GM18508 (cell line): ENCODE measurements around the gene OSBP2.
"Not testable (repeated sequence)": the region's sequence is repeated elsewhere in the genome, so short reads cannot be mapped to it uniquely, and the experiment has no call there.

Experiments used
- ATAC-seq: cut with Tn5 transposase; IDR thresholded peaks from one replicate; pipeline ENCODE4 v1.9.1; 2021; ENCODE audit warnings: moderate number of reproducible peaks; ENCODE audit not compliant: insufficient read depth, unreplicated experiment

The OSBP2 gene

DNA sequence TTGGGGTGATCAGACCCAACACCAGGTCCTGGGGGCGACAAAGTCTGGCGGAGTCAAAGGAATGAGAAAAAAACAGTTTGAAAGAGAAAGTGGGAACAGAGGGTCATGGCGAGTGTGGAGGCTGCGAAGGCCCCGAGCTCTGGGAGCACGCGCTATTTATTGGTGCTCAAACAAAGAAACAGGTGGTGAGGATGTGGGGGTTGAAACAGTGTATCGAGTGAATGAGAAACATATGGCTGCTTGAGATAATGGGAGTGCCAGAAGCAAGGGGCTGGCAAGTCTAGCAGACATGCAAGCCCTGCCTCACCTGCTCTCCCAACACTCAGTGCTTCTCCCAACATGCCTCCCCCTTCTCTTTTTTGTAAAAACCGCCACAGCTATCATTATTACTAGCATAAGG lies 19.2 kb upstream of the OSBP2 start:
- no peak for ATAC-seq

DNA sequence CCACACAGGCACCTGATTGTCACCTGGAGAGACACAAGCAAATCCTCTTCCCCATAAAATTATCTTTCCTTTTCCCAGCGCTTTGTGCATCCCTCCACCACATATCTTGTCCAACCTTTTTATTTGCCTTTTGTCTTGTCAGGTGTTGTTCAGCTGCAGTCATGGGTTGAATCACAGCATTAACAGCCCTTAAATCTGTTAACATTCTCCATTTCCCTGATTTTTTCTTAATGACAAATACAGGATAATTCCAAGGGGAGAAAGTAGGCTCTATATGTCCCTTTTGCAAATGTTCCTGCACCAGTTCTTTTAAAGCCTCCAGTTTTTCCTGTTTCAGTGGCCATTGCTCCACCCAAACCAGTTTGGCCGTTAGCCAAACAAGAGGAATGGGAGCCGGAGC lies 18.1 kb upstream of the OSBP2 start:
- ATAC-seq: not testable (repeated sequence)

DNA sequence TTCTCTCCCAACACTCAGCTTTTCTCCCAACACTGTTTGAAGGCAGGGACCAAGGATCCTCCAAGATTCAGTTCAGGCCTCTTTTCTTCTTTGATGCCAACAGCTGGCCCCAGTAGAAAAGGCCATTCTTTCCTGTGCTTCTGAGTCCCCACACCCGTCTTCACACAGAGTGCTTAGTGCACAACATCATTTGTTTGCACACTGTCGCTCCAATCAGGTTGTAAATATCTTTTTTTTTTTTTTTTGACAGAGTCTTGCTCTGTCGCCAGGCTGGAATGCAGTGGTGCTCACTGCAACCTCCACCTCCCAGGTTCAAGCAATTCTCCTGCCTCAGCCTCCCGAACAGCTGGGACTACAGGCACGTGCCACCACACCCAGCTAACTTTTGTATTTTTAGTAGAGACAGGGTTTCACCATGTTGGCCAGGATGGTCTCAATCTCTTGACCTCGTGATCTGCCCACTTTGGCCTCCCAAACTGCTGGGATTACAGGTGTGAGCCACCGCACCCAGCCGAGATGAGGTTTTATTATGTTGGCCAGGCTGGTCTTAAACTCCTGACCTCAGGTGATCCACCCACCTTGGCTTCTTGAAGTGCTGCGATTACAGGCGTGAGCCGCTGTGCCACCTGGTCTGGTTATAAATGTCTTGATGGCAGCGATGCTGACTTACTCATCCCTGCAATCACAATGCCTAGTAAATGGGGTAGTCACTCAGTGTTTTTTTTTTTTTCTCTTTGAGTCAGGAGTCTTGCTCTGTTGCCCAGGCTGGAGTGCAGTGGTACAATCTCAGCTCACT lies 14.6 kb upstream of the OSBP2 start:
- not testable (repeated sequence) for ATAC-seq

DNA sequence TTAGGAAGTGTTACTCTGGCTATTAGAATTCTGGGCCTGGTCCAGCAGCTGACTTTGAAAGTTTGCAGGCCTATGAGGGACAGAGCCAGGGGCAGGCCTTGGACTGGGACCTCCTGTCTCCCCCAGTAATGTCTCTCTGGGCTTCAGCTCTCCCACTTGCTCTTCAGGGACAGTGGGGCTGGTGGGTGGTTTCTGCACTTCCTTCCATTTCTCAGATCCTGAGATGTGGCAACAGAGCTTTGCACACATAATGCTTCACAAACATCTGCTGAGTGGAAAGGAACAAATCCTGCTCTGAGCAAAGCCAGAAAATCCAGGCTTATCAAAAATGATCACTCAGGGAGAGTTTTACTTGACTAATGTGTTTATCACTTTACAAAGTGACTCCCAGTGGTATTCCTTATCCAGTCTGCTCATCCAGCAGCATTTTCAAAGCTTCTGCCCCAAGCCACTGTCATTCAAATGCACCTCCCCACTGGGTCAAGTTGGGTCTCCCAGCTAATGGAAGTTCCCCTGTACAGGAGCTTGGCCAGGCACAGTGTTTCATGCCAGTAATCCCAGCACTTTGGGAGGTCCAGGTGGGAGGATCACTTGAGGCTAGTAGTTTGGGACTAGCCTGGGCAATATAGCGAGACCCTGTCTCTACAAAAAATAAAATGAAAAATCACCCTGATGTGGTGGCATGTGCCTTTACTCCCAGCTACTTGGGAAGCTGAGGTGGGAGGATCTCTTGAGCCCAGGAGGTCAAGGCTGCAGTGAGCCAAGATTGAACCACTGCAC lies 13.5 kb upstream of the OSBP2 start:
- no peak for ATAC-seq

DNA sequence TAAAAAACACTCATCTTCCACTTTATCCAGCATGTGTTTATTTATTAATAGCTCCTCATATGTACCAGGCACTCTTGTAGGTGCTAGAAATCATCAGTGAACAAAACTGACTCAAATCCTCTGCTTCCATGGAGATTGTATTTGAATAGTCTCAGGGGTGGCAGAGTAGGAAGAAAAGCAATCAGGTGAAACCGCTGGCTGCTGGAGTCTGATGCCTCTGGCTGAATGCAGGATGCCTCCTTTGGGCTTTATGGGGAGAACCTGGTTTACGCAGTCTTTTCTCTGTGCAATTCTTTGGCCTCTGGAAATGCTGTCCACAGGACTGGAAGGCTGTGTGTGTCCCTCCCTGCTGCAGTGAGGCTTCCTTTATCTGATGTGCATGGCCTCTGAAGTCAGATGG lies 12.8 kb upstream of the OSBP2 start:
- no peak for ATAC-seq

DNA sequence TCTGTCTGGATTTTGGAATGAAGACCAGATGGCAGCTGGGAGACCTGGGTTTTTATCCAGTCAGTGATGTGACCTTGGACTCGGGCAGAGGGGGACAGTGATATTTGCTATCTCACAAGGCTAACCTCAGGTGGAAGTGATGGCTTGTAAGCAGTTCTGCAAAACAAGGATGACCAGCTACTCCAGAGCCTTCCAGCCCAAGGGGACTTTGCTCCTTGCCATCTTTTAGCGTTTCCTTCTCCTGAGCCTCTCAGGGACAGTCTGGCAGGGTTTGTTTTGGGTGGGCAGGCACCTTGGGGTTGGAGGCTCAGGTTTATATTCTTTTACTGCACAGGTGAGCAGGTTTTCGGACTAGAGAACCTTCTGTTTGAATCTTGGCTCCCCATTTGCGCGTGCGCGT lies 9.5 kb upstream of the OSBP2 start:
- ATAC-seq: no peak

- no peak for ATAC-seq
Observed at GRCh38 chr22:30687358-30687757, 7.3 kb upstream of the OSBP2 start.

GRCh38 chr22:30689622-30690021 lies 5.1 kb upstream of the OSBP2 start:
- no peak for ATAC-seq

DNA sequence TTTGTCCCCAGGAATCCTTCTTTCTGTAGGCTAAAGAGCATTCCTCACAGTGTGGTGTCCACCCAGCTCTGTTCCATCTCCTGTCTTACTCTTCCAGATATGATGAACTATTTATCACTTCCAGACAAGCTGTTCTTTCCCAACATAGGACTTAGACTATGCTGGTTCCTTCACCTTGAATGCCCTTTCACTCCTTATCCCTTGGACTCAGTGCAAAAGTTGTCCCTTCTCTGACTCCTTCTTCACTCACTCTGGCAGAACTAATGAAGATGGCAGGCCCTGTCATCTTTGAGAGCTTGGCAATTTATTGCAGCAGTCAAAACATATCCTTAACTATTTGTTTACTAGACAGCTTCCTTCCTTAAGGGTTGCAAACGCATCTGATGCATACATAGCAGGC lies 3.5 kb upstream of the OSBP2 start:
- ATAC-seq: no peak

DNA sequence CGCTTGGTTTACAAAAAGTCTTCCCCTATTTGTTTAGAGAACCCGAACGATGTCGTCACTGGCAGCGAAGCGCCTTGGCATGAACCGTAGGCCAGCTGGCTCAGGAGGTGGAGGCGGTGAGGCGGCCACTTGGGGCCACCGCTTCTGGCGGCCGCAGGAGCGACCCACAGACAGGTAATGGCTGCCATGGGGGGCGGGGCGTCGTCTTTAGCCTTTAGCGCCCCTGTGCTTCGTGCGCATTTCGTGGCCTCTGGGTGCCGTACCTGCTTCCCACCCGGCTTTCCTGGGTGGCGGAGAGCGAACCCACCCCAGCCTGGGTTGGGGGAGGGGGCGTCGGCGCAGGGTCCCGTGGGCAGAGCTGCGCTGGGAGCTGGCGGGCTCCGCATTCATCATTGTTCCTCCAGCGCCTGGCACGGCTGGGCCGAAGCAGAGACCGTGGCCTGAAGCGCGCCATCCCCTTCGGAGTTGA lies 469 bp upstream of the OSBP2 start:
- ATAC-seq: no peak

GRCh38 chr22:30695351-30695851 lies 727 bp downstream of the OSBP2 start:
- no peak for ATAC-seq

- no peak for ATAC-seq
Observed at GRCh38 chr22:30695871-30696655, 1.4 kb downstream of the OSBP2 start.

DNA sequence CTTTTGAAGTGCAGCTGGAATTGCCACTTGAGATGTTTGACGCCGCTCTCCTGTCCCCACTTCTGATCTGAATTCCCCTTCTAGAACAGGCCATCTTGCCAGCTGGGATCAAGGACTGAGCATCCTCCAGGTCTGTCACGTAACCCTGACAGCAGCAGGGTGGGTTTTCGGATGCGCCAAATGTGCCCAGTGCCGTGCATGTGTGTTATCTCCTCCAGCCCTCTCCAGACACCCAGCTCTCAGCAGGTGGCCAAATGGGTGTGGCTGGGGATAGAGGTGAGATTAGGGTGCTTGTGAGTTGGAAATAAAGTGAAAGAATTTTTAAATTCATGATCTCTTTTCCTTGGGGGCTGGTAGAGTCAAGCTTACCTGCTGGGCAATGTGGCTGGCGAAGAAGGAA lies 3.3 kb downstream of the OSBP2 start:
- ATAC-seq: no peak

DNA sequence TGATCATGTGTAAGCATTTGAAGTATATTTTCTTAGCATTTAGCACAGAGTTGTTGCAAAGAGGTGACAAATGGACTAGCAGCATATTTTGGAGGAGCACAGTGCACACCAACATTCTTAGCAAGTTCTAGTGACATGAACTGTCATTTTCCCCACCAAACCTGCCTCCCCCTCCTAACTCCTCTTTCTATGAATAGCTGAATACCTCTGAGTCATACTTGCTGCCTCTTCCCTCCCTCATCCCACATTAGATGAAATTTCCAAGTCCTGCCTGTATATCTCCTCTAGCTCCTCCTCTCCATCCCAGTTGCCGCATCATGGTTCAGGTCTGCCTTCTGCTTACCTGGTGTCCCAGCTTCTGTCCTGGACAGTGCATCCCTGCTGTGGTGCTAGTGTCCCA lies 7.2 kb downstream of the OSBP2 start:
- ATAC-seq: no peak

DNA sequence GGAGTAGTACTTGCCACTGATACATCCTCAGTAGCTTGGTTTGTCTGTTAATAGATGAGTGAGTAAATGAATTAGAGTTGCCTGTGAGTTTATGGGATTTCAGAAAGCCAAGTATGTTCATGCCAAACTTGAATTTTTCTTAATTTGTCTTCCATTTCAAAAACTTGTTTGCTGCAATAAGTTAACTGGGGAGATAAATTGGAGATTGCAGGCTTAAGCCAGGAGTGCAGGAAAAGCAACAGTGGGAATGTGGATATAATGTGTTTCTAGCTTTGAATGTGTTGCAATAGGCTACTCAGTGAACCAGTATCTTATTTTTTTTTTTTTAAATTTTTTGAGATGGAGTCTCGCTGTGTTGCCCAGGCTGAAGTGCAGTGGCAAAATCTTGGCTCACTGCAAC lies 8.2 kb downstream of the OSBP2 start:
- ATAC-seq: no peak

DNA sequence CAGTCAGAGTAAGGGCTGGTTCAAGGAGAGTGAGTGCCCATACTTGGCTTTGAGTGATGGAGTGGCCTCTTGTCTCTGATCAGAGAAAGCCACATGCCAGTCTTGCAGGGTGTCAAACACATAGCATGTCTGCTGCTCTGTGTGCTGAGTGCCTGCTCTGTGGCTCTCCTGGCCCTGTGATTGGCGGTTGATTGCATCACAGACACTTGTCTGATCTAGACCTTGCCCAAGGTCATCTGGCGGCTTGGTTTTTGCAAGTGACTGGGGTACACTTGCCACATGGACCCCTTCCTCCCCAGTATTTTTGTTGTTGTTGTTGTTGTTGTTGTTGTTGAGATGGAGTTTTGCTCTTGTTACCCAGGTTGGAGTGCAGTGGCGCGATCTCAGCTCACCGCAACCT lies 10.3 kb downstream of the OSBP2 start:
- ATAC-seq: no peak

DNA sequence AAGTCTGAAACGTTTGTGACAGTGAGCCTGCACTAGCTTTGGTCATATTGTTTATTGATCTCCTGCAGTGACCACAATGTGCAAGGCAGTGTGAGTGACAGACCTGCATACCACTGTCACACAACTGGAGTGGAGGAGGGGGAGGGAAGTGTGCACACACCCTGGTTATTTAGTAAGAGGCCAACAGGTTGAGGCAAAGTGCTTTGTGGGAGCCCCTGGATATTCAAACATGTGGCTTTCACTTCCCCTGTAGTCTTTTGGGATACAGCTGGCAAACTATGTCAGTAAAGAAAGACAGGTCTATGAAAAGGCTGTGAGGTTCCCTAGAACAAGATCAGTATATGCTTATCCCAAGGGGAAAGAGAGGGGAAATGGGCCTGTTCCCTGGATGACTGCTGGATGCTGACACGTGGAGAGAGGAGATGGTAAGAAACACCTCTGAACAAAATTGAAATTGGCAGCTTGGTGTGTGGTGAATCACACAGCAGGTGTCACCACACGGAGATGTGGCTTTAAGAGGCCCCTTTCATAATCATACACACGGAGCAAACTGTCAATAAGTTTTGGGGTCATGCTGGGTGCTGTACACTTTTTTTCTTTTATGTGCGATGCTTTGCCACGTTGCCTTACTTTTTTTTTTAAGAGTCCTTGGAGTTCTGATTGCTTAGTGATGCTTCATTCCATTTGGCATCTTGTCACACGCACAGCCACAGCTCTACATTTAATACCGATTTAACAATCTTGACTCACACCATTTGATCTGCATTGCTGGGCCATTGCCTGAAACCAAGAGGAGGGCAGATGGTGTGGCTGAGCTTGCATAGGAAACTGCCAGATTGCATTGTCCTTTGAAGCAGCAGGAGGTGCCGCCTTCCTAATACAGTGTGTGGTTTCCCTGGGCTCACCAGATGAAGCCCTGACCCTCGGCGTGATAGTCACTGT lies 11.3 kb downstream of the OSBP2 start:
- ATAC-seq: no peak

DNA sequence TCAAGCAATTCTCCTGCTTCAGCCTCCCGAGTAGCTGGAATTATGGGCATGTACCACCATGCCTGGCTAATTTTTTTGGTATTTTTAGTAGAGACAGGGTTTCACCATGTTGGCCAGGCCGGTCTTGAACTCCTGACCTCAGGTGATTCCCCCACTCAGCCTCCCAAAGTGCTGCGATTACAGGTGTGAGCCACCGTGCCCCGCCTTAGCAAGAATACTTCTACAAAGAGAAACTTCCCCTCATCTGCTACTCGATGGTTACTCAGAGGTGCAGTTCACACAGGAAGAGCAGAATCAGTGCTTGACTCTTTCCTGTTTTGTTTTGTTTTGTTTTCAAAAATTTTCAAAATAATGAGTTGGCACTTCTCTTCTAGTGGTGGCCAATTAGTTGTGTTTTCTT lies 15.3 kb downstream of the OSBP2 start:
- not testable (repeated sequence) for ATAC-seq

GRCh38 chr22:30712094-30712493 lies 17.4 kb downstream of the OSBP2 start:
- ATAC-seq: no peak

DNA sequence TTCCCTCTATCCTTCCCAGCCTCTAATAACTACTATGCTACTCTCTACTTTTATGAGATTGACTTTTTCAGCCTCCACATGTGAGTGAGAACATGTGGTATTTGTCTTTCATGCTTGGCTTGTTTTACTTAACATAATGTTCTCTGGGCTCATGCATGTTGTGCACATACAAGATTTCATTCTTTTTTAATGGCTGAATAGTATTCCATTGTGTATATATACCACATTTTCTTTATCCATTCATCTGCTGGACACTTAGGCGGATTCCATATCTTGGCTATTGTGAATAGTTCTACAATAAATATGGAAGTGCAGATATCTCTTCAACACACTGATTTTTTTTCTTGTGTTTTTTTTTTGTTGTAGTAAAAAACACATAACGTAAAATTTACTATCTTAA lies 19.4 kb downstream of the OSBP2 start:
- ATAC-seq: no peak
